ENCODE measurements around the gene SEC23IP. TPM values are rescaled to one million over a fixed set of nuclear protein-coding genes. Genes with fewer than 3 reads are reported as not detected.
"Not testable (repeated sequence)": the region's sequence is repeated elsewhere in the genome, so short reads cannot be mapped to it uniquely, and the experiment has no call there.

SEC23IP gene
- polyA plus RNA-seq, 4 donors, result 60.6 to 73.9 (median 70.1) TPM

GRCh38 chr10:119878524-119878923 is 14.0 kb upstream of the SEC23IP start:
- DNase-seq (ENCODE audit: low read depth in 4 of 4, low spot score in 2 of 4), result no peak

DNA sequence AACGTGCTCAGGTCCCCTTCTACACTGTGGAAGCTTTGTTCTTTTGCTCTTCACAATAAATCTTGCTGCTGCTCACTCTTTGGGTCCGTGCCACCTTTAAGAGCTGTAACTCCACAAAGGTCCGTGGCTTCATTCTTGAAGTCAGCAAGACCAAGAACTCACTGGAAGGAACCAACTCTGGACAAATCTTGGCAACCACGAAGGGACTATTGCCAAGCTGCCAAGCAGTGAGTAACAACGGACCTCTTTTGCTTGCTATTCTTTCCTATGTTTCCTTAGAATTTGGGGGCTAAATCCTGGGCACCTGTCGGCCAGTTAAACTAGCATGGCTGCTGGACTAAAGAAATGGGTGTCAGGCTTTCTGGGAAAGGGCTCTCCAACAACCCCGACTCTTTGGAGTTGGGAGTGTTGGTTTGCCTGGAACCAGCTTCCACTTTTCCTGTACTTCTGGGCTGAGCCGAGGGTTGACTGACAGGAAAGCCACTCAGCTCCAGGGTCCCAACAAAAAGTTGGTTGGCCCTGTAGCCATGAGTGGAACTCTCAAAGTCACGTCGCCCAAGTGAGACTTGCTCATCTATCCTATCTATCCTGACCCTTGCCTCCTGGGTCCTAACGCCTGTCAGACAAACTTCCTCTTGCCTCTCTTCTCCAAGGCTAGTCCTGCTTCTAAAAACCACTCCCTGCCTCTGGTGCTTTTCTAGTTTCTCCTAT is 8.5 kb upstream of the SEC23IP start:
- DNase-seq (ENCODE audit: low read depth in 4 of 4, low spot score in 2 of 4), result not testable (repeated sequence)

- DNase-seq (ENCODE audit: low read depth in 4 of 4, low spot score in 2 of 4), result not testable (repeated sequence)
Measured at GRCh38 chr10:119886070-119886469, 6.5 kb upstream of the SEC23IP start.

DNA sequence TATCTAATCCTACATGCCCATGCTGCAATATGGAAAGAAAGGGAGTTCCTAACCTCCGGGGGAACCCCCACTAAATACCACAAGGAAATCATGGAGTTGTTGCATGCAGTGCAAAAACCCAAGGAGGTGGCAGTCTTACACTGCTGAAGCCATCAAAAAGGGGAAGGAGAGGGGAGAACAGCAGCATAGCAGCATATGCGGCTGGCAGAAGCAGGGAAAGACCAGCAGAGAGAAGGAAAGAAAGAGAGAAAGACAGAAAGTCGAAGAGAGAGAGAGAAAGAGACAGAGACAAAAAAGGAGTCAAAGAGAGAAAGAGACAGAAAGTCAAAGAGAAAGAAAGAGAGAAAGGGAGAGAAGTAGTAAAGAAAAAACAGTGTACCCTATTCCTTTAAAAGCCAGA is 3.8 kb upstream of the SEC23IP start:
- not testable (repeated sequence) for DNase-seq (ENCODE audit: low read depth in 4 of 4, low spot score in 2 of 4)

DNA sequence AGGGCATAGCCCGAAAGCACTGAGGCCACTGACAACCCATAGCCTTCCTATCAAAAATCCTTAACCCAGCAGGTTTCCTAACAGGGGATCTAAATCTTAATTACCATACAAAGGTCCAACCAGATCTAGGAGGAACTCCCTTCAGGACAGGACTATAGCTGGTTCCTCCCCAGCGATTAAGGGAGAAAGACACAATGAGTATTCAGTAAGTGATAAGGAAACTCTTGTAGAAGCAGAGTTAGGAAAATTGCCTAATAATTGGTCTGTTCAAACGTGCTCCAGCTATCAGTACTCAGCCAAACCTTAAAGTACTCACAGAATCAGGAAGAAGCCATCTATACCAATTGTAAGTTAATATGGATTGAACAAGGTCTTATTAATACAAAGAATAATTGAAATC is 3.3 kb upstream of the SEC23IP start:
- not testable (repeated sequence) for DNase-seq (ENCODE audit: low read depth in 4 of 4, low spot score in 2 of 4)

DNA sequence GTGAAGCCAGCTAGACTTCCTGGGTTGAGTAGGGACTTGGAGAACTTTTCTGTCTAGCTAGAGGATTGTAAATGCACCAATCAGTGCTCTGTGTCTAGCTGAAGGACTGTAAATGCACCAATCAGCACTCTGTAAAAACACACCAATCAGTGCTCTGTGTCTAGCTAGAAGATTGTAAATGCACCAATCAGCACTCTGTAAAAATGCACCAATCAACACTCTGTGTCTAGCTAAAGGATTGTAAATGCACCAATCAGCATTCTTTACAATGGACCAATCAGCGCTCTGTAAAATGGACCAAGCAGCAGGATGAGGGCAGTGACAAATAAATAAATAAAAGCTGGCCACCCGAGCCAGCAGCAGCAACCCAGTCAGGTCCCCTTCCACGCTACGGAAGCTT is 2.2 kb upstream of the SEC23IP start:
- not testable (repeated sequence) for DNase-seq (ENCODE audit: low read depth in 4 of 4, low spot score in 2 of 4)

GRCh38 chr10:119891849-119892187 is 712 bp upstream of the SEC23IP start:
- DNase-seq (ENCODE audit: low read depth in 4 of 4, low spot score in 2 of 4), result not testable (repeated sequence)

- DNase-seq (ENCODE audit: low read depth in 4 of 4, low spot score in 2 of 4), result no peak
Measured at GRCh38 chr10:119893074-119893473, 544 bp downstream of the SEC23IP start.

DNA sequence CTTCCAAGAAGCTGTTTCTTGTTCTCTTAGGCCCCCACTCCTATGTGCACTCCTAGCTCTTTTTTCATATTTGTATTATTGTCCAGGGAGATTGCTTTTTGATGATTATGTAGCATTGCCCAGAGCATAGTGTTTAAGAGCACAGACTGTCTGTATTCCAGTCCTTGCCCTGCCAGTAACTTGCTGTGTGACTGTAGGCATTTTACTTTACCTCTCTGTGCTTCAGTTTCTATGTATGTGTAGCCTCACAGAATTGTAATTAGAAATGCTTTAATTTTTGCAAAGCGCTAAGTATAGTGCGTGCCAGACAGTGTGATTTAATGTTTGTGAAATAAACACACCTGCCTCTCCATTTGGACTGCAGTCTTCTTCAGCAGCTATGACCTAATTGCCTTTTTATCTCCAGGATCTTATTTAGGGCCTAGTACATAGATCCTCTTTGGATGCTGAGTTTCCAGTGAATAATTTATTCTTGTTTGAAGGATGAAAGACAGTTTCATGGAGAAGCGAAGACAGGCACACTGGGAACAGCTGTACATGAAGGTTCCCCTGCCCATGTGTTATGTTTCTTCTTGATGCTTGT is 1.4 kb downstream of the SEC23IP start:
- DNase-seq (ENCODE audit: low read depth in 4 of 4, low spot score in 2 of 4), result no peak

DNA sequence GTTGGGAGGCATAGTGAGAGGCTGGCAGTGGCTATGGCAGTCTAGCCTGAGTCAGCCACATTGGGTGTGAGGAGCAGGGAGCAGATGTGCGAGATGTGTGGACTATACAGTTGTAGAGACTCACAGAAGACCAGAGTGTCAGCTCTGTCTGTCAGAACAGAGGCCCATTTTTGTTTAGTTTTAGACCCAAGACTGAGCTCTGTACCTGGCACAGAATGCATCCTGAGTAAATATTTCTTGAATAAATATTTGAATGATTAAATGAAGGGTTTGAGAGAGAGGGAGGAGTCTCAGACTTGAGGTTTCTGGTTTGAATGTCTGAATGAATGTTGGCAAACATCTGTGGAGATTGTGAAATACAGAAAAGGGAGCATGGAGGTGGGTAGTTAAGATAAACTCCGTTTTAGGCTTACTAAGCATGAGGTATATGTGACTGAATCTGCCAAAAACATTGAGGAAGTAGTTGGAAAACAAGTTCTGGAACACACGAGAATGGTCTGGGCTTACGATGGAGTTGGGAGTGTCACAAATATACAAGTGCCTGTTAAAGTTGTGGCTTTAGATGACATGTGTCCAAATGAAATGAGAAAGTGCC is 3.6 kb downstream of the SEC23IP start:
- no peak for DNase-seq (ENCODE audit: low read depth in 4 of 4, low spot score in 2 of 4)

GRCh38 chr10:119896937-119897770 is 4.6 kb downstream of the SEC23IP start:
- DNase-seq (ENCODE audit: low read depth in 4 of 4, low spot score in 2 of 4), result no peak

GRCh38 chr10:119898577-119898976 is 6.0 kb downstream of the SEC23IP start:
- no peak for DNase-seq (ENCODE audit: low read depth in 4 of 4, low spot score in 2 of 4)

GRCh38 chr10:119903946-119904666 is 11.6 kb downstream of the SEC23IP start:
- no peak for DNase-seq (ENCODE audit: low read depth in 4 of 4, low spot score in 2 of 4)

GRCh38 chr10:119907695-119908094 is 15.2 kb downstream of the SEC23IP start:
- DNase-seq (ENCODE audit: low read depth in 4 of 4, low spot score in 2 of 4), result not testable (repeated sequence)

- no peak for DNase-seq (ENCODE audit: low read depth in 4 of 4, low spot score in 2 of 4)
Measured at GRCh38 chr10:119908166-119908565, 15.6 kb downstream of the SEC23IP start.

- DNase-seq (ENCODE audit: low read depth in 4 of 4, low spot score in 2 of 4), result no peak
Measured at GRCh38 chr10:119910689-119911088, 18.2 kb downstream of the SEC23IP start.

DNA sequence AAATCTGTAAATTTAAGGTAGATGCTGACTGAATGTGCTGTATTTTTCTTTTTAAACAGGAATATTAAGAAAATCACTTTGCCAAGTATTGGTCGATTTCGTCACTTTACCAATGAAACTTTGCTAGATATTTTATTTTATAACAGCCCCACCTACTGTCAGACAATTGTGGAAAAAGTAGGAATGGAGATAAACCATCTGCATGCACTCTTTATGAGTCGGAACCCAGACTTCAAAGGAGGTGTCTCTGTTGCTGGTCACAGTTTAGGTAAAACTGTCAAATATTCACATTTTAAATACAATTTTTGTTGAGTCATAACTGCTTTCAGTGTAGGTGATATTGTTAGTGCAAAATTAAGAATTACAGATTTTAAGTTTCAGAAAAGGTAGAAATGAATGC is 25.2 kb downstream of the SEC23IP start:
- DNase-seq (ENCODE audit: low read depth in 4 of 4, low spot score in 2 of 4), result no peak

- DNase-seq (ENCODE audit: low read depth in 4 of 4, low spot score in 2 of 4), result no peak
Measured at GRCh38 chr10:119919271-119919670, 26.7 kb downstream of the SEC23IP start.

DNA sequence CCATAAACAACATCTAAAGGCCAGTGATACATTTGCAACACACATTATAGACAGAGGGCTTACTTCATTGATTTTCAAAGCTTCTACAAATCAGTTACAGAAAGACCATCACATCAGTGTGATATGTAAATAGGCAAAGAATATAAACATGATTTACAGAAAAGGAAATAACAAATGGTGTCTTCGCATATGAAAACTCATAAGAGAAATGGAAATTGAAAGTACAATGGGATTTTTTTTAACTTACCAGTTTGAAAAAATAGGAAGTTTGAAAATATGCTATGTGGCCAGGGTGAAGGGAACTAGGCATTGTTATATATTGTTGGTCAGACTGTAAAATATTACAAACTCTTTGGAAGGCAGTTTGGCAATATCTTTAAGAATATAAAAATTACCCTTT is 27.3 kb downstream of the SEC23IP start:
- no peak for DNase-seq (ENCODE audit: low read depth in 4 of 4, low spot score in 2 of 4)

DNA sequence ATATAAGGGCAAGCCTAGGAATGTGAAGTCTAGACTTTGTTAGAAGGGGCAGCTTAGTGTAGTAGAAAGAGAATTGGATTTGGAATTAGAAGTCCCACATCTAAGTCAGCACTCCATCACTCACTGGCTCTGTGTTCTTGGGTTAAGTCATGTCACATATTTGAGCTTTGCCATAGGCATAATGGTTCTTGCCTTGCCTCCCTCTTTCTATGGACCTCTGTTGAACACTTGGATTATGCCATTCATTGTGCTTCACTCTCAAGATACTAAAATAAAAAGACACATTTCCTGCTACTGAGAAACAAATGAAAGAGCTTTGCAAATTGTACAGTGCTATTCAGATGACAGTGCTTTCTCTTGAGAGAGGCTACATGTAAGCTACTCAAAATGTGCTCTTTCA is 35.9 kb downstream of the SEC23IP start:
- no peak for DNase-seq (ENCODE audit: low read depth in 4 of 4, low spot score in 2 of 4)

- no peak for DNase-seq (ENCODE audit: low read depth in 4 of 4, low spot score in 2 of 4)
Measured at GRCh38 chr10:119931871-119932270, 39.3 kb downstream of the SEC23IP start.

Measured in left renal cortex interstitium (tissue), 4 donors.